DMS 273 (cell line): Measurements from ENCODE around the gene FGF11.
A peak's percentile ranks its signal among the peaks of the same experiment; 100 is the strongest.

Source experiments
- DNase-seq: peaks from one replicate; lab custom pipeline; 2025; ENCODE audit not compliant: unreplicated experiment; lab: John Stamatoyannopoulos, UW

The FGF11 gene

GRCh38 chr17:7429722-7430121, 9.6 kb upstream of the FGF11 start:
- DNase-seq = no peak

- DNase-seq = no peak
These were observed 8.1 kb upstream of the FGF11 start for GRCh38 chr17:7431231-7431630.

DNA sequence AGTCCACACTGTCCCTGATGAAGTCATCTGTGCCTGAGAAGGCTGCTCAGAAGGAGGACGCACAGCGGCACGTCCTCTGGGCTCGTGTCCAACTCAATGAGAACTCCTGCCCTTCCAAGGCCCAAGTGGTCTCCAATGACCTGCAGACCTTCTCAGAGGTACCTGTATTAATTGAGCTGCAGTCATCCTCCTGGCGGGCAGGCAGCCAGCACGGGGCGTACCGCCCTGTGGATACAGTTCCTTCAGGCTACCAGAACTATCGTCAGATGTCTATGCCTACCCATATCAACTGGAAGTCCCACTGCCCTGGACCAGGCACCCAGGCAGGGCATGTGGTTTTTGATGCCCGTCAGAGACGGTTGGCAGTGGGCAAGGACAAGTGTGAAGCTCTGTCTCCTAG, 7.0 kb upstream of the FGF11 start:
- DNase-seq = no peak

GRCh38 chr17:7435676-7436555, 3.4 kb upstream of the FGF11 start:
- peak; percentile 65 for DNase-seq

DNA sequence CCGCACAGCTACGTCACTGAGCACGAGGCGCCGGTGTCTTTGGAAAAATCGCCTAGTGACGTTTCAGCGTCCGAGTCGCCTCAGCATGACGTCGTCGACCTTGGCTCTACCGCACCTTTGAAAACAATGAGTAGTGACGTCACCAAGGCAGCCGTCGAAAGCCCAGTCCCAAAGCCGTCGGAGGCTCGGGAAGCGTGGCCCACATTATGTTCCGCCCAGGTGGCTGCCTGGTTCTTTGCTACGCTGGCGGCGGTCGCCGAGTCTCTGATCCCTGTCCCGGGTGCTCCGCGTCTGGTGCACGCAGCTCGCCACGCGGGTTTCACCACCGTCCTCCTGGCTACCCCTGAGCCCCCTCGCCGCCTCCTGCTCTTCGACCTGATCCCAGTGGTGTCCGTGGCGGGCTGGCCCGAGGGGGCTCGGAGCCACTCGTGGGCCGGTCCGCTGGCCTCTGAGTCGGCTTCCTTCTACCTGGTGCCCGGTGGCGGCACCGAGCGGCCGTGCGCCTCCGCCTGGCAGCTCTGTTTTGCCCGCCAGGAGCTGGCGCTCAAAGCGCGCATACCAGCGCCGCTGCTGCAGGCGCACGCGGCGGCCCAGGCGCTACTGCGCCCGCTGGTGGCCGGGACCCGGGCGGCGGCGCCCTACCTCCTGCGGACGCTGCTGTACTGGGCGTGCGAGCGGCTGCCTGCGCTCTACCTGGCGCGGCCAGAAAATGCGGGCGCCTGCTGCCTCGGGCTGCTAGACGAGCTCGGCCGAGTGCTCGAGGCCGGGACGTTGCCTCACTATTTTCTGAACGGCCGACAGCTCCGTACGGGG, 2.5 kb upstream of the FGF11 start:
- peak; percentile 93 for DNase-seq

DNA sequence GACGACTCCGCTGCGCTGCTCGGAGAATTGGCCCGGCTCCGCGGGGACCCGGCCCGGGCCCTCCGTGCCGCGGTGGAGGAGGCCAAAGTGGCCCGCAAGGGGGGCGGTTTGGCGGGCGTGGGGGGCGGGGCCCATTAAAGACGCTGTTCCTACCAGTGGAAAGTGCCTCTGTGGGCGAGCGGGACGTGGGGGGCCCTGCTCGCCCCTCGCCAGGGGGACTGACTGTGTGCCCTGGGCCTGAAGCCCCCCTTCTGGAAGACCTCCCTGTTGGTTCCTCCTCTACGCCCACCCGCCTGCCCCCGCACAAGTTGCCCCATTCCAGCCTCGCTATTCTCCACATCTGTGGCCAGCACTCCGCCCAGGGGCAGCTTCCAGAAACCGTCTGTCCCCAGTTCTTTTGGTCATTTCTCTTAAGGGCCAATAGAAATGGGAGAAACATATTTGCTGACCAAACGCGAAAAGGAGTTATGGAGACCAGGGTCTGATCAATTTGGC, 1.9 kb upstream of the FGF11 start:
- DNase-seq = no peak

- no peak for DNase-seq
These were observed 1.2 kb upstream of the FGF11 start for GRCh38 chr17:7437950-7438614.

GRCh38 chr17:7438656-7439460, 454 bp upstream of the FGF11 start:
- no peak for DNase-seq

- peak; percentile 78 for DNase-seq
These were observed 961 bp downstream of the FGF11 start for GRCh38 chr17:7440113-7440833.

DNA sequence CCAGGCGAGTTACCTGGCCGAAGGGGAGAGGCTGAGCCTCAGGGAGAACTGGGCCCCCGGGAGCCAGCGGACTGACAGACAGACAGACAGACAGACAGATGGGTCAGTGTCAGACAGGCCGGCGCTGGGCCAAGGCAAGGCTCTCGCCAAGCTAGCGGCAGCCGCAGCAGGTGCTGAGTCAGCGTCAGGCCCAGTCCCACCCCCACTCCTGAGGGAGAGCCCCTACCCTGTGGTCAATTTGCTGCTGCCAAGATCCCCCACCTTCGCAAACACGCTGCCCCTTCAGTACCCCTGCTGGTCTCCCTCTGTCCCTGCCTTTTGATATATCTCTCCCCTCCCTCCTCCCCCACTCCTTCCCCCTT, 1.5 kb downstream of the FGF11 start:
- peak; percentile 78 for DNase-seq

DNA sequence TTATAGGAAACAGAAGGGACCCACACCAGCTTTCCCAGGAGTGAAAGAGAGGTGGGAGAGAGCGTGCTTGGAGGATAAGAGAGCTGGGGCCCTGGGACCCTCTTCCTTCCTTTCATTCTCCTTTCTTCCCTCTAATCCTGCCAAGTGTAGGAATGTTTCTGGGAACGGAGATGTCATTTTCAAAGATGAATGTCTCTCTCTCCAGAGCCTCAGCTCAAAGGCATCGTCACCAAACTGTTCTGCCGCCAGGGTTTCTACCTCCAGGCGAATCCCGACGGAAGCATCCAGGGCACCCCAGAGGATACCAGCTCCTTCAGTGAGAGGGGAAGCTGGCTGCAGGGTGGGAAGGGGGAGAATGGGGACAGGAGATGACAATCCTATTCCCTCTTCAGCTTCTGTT, 2.0 kb downstream of the FGF11 start:
- DNase-seq = peak; percentile 47

GRCh38 chr17:7442142-7442541, 2.8 kb downstream of the FGF11 start:
- no peak for DNase-seq

- DNase-seq = no peak
These were observed 4.5 kb downstream of the FGF11 start for GRCh38 chr17:7443499-7444485.

DNA sequence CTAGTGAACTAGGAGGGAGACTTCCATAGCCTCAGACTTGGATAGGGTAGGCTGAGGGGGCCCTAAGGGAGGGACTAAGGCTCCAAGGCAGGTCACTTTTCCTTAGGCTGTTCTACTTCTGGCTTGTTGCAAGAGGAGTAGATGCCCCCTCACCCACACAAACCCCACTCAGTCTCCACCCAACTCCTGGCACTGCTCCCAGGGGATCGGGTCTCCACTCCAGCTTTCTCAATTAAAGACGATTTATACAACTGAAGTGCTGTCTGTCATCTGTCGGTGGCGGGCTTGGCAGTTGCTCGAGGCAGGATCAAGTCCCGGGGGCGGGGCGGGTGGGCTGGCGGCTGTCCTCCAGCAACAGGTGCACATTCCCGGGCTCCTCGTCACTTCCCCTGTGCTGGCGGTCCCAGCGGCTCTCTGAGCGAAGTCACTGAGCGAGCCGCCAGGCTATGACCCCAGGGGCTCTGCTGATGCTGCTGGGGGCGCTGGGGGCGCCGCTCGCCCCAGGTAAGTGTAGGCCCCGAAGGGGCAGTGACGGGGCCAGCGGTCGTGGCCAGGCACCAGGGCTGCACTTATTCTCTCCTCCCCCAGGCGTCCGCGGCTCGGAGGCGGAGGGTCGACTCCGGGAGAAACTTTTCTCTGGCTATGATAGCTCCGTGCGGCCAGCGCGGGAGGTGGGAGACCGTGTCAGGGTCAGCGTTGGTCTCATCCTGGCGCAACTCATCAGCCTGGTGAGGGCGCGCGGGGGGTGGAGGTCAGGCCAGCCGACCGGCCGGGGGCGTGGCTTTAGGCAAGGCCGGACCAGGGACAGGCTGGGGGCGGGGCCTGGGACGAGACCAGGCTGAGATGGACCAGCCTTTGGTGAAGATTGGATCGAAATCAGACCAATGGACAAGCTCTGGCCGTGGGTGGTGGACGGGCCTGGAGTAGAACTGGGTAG, 5.6 kb downstream of the FGF11 start, which contains the start of gene CHRNB1:
Gene CHRNB1, plus strand, starts transcription at position 380 of the 937 bp plus-strand sequence. Its CDS starts 67 bp downstream, at position 447.
- DNase-seq = peak; percentile 49

DNA sequence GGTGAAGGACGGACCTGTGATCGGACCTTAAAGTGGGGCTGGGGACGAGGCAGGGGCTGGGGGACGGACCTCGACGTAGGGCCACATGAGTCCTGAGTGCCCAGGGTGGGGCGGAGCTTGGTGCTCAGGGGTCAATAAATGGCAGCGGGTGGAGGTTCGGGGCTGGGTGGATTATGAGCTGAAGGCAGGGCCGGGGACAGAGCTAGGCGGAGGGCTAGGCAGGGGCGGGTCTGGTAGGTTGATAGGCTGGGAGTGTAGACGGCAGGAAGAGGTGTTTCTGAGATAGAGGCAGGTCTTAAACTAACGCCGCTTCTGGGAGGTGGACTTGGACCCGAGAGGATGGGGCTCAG, 6.3 kb downstream of the FGF11 start:
- DNase-seq = no peak

DNA sequence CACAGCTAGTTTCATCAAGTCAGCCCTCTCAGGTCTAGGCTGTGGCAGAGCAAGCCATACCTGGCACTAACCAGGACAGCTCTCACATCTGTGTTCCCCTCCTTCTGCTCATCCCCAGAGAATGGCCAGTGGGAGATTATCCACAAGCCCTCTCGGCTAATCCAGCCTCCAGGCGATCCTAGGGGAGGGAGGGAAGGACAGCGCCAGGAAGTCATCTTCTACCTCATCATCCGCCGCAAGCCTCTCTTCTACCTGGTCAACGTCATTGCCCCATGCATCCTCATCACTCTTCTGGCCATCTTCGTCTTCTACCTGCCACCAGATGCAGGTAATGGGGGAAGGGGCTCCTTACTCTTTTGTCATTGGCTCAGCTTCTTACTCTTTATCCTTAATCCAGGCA, 9.1 kb downstream of the FGF11 start:
- DNase-seq = no peak

DNA sequence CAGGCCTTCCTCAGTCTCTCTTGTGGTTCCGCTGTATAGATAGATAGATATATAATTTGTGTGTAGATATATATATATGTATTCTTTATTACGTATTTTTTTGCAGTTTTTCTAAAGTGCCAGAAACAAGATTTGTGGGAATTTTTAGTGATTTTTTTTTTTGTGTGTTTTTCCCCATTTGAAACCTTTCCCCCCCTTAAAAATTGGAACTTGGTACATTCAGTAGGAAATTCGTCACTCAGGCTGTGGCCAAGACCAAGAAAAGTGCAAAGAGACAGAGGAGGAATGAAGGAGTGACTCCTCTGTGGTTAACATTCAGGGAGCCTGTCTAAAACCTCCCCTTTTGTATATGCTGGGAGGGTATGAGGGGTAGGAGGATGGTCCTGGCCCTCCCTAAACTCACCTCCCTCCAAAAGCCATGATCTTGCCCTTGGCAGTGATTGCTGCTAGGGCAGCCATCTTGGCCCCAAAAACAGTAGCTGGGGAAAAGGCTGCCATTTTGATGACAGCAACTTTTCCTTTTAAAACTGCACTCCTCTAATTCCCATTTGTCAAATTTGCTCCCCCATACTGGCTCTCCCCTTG, 20.7 kb downstream of the FGF11 start:
- no peak for DNase-seq
